ENCODE results near the gene ADAT1. TPM values are rescaled to one million over a fixed set of nuclear protein-coding genes. Genes with fewer than 3 reads are reported as not detected.
A peak's percentile ranks its signal among the peaks of the same experiment; 100 is the strongest.

ADAT1 gene
- total RNA-seq, 2 experiments from 2014 or later: 46.7 to 47.6 TPM

DNA sequence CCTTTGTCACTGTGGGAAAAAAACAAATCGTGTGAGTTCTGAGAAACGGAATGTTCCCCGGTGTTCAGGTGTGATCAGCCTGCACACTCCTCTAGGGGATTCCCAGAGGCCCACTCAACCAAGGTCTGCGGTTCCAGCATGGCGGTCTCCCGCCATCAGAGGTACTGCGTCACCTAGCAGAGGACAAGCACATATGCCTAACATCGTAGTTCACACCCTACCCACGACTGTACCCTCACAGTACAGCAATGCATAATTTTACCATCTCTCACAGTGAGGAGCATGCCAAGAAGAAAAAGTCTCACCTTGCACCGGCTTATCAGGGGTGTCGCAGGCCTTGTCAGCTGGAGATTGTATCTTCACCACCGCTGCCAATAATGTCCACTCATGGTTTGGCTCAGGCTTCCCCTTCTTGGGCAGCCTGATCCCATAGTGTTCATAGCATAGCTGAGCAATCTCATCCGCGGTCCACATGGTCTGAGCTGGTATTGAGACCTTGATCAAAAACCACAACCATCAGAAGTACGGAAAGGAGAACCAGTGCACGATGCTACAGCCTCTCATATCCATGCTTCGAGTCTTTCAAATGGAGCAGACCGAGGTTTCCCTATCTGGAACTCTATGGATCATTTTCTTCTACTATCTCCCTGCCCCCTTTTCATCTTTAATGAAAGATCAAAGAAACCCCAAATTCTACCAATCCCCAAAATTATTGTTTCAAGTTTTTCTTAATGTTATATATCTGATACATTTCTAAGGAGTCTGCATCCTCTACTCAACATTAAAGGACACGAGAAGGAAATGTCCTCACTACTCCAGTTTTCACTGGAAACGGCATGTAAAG, 2.5 kb downstream of the ADAT1 start:
- Histone ChIP-seq H3K36me3 (ENCODE audit: insufficient read depth, low read length) (peaks cover 35% of the 10 kb centered on the region), H3K27me3 (ENCODE audit: control insufficient read depth in 1 of 2, insufficient read depth in 2 of 2, low read length in 2 of 2) (no peaks in the 10 kb centered on the region), H3K4me1 (ENCODE audit: insufficient read depth, low read length) (peaks cover 63% of the 10 kb centered on the region), H3K27ac (ENCODE audit: low read depth in 1 of 2, low read length in 2 of 2) (peak overlapping the region in 1 of 2 donors; percentile 60), H3K9me3 (ENCODE audit: control insufficient read depth in 1 of 2, insufficient read depth in 1 of 2, low read length in 2 of 2) (no peaks in the 10 kb centered on the region), H3K4me3 (ENCODE audit: low read length) (no peak overlapping the region)
- ChIA-PET POLR2A (interaction anchor here (0.8 to 7.5 kb wide), 6 partner anchors 11 to 104 kb away, joined by 4 to 239 read pairs (median 20); partner anchors contain the start of genes KARS1, TERF2IP and TMEM231), CTCF (interaction anchor here (1.1 to 3.2 kb wide), 4 partner anchors 28 to 155 kb away, joined by 4 to 15 read pairs (median 7); partner anchors contain the start of genes GABARAPL2, KARS1 and TERF2IP)
- peak overlapping the region; percentile 99 for H3K27ac Mint-ChIP-seq
- ATAC-seq (ENCODE audit: poor library complexity) (peak; percentile 5), DNase-seq (peak in 7 of 14 experiments; percentile 4 to 86 (median 40))
- intact Hi-C loops (cut with DNase I, micrococcal nuclease): loop anchor here (2.0 to 10.0 kb wide), 6 partner anchors 104 to 1574 kb away; partner anchors contain the start of genes WDR59 (in 2 of the 2), CFDP1 (in 1 of the 2), MON1B (in 1 of the 2) and PSMD7 (in 1 of the 2)
- peak overlapping the region; percentile 99 for H3K4me3 Mint-ChIP-seq
- no peaks in the 10 kb centered on the region for H3K27me3 Mint-ChIP-seq
- no peaks in the 10 kb centered on the region for H3K9me3 Mint-ChIP-seq
- peaks cover 73% of the 10 kb centered on the region for H3K36me3 Mint-ChIP-seq (ENCODE audit: low read depth)
- H3K4me1 Mint-ChIP-seq (ENCODE audit: low read depth): peaks cover 68% of the 10 kb centered on the region
- TF ChIP-seq, protein P1, sequence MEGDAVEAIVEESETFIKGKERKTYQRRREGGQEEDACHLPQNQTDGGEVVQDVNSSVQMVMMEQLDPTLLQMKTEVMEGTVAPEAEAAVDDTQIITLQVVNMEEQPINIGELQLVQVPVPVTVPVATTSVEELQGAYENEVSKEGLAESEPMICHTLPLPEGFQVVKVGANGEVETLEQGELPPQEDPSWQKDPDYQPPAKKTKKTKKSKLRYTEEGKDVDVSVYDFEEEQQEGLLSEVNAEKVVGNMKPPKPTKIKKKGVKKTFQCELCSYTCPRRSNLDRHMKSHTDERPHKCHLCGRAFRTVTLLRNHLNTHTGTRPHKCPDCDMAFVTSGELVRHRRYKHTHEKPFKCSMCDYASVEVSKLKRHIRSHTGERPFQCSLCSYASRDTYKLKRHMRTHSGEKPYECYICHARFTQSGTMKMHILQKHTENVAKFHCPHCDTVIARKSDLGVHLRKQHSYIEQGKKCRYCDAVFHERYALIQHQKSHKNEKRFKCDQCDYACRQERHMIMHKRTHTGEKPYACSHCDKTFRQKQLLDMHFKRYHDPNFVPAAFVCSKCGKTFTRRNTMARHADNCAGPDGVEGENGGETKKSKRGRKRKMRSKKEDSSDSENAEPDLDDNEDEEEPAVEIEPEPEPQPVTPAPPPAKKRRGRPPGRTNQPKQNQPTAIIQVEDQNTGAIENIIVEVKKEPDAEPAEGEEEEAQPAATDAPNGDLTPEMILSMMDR (IDR thresholded peaks at IDR 0.05): no peak

DNA sequence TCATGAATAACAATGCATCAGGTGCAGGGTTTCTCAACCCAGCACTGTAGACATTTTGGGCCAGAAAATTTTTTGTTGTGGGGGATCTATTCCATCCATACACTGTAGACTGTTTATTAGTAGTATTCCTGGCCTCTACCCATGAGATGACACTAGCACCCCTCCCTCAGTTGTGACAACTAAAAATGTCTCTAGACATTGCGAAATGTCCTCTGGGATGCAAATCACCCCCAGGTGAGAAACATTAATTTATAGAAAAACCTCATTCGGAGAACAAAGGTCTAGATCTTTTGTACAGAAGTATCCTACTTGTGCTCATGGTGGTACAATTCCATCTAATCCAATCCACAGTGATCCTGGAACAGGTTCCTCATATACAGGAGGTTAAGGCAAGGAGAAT, 4.3 kb downstream of the ADAT1 start:
- Histone ChIP-seq H3K36me3 (ENCODE audit: insufficient read depth, low read length) (peaks cover 43% of the 10 kb centered on the region), H3K4me3 (ENCODE audit: low read length) (no peak overlapping the region), H3K9me3 (ENCODE audit: control insufficient read depth in 1 of 2, insufficient read depth in 1 of 2, low read length in 2 of 2) (no peaks in the 10 kb centered on the region), H3K27me3 (ENCODE audit: control insufficient read depth in 1 of 2, insufficient read depth in 2 of 2, low read length in 2 of 2) (no peaks in the 10 kb centered on the region), H3K27ac (ENCODE audit: low read depth in 1 of 2, low read length in 2 of 2) (no peak overlapping the region), H3K4me1 (ENCODE audit: insufficient read depth, low read length) (peaks cover 65% of the 10 kb centered on the region)
- peak overlapping the region; percentile 71 for H3K27ac Mint-ChIP-seq
- no peak for ATAC-seq (ENCODE audit: poor library complexity)
- H3K36me3 Mint-ChIP-seq (ENCODE audit: low read depth): peaks cover 81% of the 10 kb centered on the region
- no peak for DNase-seq
- peaks cover 65% of the 10 kb centered on the region for H3K4me1 Mint-ChIP-seq (ENCODE audit: low read depth)
- H3K27me3 Mint-ChIP-seq: no peaks in the 10 kb centered on the region
- no peak overlapping the region for H3K4me3 Mint-ChIP-seq
- intact Hi-C loops (cut with DNase I, micrococcal nuclease): no loop called here
- CTCF ChIA-PET: no interaction called here
- TF ChIP-seq, protein P1 (IDR thresholded peaks at IDR 0.05): no peak
- H3K9me3 Mint-ChIP-seq: no peaks in the 10 kb centered on the region
- POLR2A ChIA-PET: interaction anchor here (7.5 kb wide), 1 partner anchor 30 kb away, joined by 239 read pairs; the partner anchor contains the start of genes KARS1 and TERF2IP

DNA sequence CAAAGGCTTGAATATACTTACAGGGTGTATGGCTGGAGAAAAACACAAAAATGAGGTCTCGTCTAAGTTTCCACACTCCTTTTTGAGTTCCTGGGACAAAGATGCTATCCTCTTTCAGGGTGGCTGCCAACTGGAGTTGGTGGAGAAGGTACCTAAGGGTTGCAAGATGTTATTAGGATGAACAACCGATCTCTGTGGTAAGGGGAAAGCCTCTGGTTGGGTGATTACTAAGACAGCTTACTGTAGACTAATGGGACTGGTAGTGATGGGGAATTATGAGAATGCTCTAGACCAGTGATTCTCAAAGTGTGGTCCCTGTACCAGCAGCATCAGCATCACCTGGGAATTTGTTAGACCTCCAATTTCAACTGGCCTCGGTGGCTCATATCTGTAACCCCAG, 6.0 kb downstream of the ADAT1 start:
- peaks cover 50% of the 10 kb centered on the region for H3K4me1 Mint-ChIP-seq (ENCODE audit: low read depth)
- ChIA-PET CTCF (no interaction called here), POLR2A (interaction anchor here (7.5 kb wide), 1 partner anchor 32 kb away, joined by 239 read pairs; the partner anchor contains the start of genes KARS1 and TERF2IP)
- H3K4me3 ChIP-seq (ENCODE audit: low read length): peak overlapping the region; percentile 5
- TF ChIP-seq, protein P1 (IDR thresholded peaks at IDR 0.05): no peak
- no peaks in the 10 kb centered on the region for H3K9me3 ChIP-seq (ENCODE audit: control insufficient read depth in 1 of 2, insufficient read depth in 1 of 2, low read length in 2 of 2)
- peaks cover 59% of the 10 kb centered on the region for H3K36me3 ChIP-seq (ENCODE audit: insufficient read depth, low read length)
- H3K27ac Mint-ChIP-seq: peak overlapping the region; percentile 92
- no peak for ATAC-seq (ENCODE audit: poor library complexity)
- intact Hi-C loops (cut with DNase I, micrococcal nuclease): no loop called here
- no peaks in the 10 kb centered on the region for H3K27me3 ChIP-seq (ENCODE audit: control insufficient read depth in 1 of 2, insufficient read depth in 2 of 2, low read length in 2 of 2)
- DNase-seq: no peak
- H3K4me3 Mint-ChIP-seq: peak overlapping the region; percentile 31
- H3K27me3 Mint-ChIP-seq: no peaks in the 10 kb centered on the region
- peak overlapping the region in 1 of 2 donors; percentile 56 for H3K27ac ChIP-seq (ENCODE audit: low read depth in 1 of 2, low read length in 2 of 2)
- no peaks in the 10 kb centered on the region for H3K9me3 Mint-ChIP-seq
- H3K4me1 ChIP-seq (ENCODE audit: insufficient read depth, low read length): peaks cover 57% of the 10 kb centered on the region
- peaks cover 83% of the 10 kb centered on the region for H3K36me3 Mint-ChIP-seq (ENCODE audit: low read depth)
